ENCODE measurements around the gene SIPA1L3.
A peak's percentile ranks its signal among the peaks of the same experiment; 100 is the strongest.

SIPA1L3 gene

DNA sequence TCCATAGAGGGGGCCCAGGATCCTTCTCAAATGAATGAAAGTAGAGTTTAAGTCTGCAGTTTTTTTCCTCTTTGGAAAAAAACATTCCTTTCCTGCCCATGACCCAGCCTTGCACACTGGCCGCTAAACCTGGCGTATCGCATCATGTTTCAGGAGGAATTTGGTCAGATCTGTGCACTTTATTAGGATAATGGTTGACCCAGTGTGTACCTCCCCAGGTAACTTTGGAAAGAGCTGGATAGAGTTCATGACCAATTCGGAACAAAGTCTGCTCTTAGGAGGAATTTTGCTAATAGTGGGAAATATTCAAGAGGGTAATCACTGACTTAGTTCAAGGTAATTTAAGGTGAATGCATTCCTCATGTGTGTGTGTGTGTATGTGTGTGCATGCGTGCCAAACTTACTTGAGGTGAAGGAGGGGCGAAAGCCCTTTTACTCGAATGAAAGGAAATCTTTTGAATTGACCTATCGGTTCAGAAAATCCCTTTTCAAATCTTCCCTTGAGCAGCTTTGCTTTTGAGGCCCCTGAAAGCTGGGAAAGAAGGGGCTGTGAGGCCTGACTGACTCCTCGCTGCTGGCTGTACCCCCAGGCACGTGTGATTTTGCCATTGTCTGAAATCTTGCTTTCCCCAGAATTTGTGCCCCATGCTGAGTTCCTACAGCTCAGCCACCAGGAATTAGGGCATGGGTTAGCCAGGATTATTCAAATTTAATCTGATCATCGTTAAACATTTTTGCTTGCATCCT lies 46.3 kb downstream of the SIPA1L3 start:
- TF ChIP-seq, protein P1, sequence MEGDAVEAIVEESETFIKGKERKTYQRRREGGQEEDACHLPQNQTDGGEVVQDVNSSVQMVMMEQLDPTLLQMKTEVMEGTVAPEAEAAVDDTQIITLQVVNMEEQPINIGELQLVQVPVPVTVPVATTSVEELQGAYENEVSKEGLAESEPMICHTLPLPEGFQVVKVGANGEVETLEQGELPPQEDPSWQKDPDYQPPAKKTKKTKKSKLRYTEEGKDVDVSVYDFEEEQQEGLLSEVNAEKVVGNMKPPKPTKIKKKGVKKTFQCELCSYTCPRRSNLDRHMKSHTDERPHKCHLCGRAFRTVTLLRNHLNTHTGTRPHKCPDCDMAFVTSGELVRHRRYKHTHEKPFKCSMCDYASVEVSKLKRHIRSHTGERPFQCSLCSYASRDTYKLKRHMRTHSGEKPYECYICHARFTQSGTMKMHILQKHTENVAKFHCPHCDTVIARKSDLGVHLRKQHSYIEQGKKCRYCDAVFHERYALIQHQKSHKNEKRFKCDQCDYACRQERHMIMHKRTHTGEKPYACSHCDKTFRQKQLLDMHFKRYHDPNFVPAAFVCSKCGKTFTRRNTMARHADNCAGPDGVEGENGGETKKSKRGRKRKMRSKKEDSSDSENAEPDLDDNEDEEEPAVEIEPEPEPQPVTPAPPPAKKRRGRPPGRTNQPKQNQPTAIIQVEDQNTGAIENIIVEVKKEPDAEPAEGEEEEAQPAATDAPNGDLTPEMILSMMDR (IDR thresholded peaks at IDR 0.05; ENCODE audit: control insufficient read depth, insufficient read depth, low read depth, low read length, missing control alignments): no peak
- H3K4me3 ChIP-seq (ENCODE audit: control insufficient read depth, low read depth, low read length): no peak overlapping the region
- peak; percentile 33 for DNase-seq (ENCODE audit: low read depth)

DNA sequence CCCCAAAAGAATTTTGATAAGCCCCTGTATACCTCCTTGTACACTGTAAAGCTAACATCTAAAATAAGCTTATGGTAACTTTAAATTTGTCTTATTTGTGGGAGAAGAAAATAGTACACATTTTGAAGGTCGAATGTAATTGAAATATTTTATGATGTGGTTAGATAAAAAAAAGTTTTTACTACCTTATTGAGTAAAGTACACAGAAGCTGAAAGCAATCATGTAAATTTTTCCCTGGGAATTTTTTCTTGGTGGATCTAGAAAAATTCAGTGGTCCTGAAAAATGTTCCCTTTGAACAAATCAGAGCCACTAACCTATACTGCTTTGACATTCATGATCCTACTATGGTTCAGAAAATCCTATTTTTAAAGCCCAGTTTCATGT lies 46.9 kb downstream of the SIPA1L3 start:
- H3K4me3 ChIP-seq (ENCODE audit: control insufficient read depth, low read depth, low read length): no peak overlapping the region
- TF ChIP-seq, protein P1 (IDR thresholded peaks at IDR 0.05; ENCODE audit: control insufficient read depth, insufficient read depth, low read depth, low read length, missing control alignments): no peak
- DNase-seq (ENCODE audit: low read depth): no peak

DNA sequence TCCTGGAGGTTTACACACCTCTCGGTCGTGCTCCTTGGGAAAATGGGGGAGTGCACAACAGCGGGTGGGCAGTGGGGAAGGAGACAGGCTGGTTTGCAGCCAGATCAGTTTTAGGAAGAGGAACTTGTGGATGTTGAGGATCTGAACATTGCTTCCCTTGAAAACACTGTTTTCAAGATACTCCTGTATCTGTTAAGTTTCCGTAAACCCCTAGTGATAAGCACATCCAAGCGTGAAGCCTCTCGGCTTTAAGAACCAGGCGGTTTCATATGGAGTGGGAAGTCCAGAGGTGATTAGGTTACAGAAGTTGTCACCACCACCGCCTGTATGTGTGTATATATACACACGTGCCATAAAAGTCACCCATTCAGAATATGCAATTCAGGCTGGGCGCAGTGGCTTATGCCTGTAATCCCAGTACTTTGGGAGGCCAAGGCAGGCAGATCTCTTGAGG lies 47.4 kb downstream of the SIPA1L3 start:
- DNase-seq (ENCODE audit: low read depth): no peak
- TF ChIP-seq, protein P1 (IDR thresholded peaks at IDR 0.05; ENCODE audit: control insufficient read depth, insufficient read depth, low read depth, low read length, missing control alignments): no peak
- H3K4me3 ChIP-seq (ENCODE audit: control insufficient read depth, low read depth, low read length): no peak overlapping the region

DNA sequence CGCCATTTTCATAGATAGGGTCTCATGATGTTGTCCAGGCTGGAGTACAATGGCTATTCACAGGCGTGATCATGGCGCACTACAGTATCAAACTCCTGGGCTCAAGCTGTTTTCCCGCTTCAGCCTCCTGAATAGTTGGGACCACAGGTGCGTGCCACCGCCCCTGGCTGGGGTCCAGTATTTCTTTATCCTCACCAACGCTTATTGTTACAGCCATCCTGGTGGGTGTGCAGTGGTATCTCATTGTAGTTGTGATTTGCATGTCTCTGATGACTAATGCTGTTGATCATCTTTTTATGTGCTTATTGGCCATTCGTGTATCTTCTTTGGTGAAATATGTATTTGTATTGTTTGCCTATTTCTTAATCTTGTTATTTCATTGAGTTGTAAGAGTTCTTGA lies 49.0 kb downstream of the SIPA1L3 start:
- H3K4me3 ChIP-seq (ENCODE audit: control insufficient read depth, low read depth, low read length): no peak overlapping the region
- no peak for DNase-seq (ENCODE audit: low read depth)
- TF ChIP-seq, protein P1 (IDR thresholded peaks at IDR 0.05; ENCODE audit: control insufficient read depth, insufficient read depth, low read depth, low read length, missing control alignments): no peak

DNA sequence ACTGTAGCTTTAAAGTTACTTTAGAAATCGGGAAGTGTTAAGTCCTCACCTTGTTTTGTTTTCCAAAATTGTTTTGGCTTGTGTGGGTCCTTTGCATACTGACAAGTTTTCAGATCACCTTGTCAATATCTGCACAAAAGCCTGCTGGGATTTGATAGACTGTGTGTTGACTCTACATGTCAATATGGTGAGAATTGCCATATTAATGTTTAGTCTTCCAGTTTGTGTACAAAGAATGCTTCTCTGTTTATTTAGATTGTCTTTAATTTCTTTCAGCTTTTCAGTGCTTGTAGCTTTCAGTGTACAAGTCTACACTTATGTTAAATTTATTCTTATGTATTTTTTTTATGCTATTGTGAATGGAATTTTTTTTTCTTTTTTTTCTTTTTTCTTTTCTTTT lies 50.2 kb downstream of the SIPA1L3 start:
- H3K4me3 ChIP-seq (ENCODE audit: control insufficient read depth, low read depth, low read length): no peak overlapping the region
- no peak for DNase-seq (ENCODE audit: low read depth)
- TF ChIP-seq, protein P1 (IDR thresholded peaks at IDR 0.05; ENCODE audit: control insufficient read depth, insufficient read depth, low read depth, low read length, missing control alignments): no peak

DNA sequence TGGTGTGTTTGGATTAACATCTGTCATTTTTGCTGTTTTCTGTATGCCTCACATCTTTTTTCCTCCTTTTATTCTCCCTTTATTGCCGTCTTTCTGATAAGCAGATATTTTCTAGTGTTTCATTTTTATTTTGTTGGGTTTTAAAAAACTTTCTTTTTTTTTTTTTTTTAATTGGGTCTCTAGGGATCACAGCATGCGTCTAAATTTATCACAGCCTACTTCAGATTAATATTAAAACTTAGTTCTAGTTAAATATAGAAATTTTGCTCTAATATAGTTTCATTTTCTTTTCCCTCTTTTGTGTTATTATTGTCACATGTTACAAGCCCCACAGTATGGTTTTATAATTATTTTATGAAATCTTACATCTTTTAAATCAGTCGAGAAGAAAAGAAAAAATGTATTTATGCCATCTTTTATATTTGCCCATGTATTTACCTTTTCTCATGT lies 52.7 kb downstream of the SIPA1L3 start:
- DNase-seq (ENCODE audit: low read depth): no peak
- no peak overlapping the region for H3K4me3 ChIP-seq (ENCODE audit: control insufficient read depth, low read depth, low read length)
- TF ChIP-seq, protein P1 (IDR thresholded peaks at IDR 0.05; ENCODE audit: control insufficient read depth, insufficient read depth, low read depth, low read length, missing control alignments): no peak

Measured in AG09309 (cell line).